Globus pallidus (tissue), 1 donor: ENCODE results near the gene DOLK.

Source experiments
- DNase-seq: peaks from one replicate; pipeline ENCODE4 v3.0.0-alpha.2; 2015; ENCODE audit warnings: low spot score

Gene DOLK

GRCh38 chr9:128933731-128934130 is 13.7 kb downstream of the DOLK start:
- no peak for DNase-seq

GRCh38 chr9:128929560-128929959 is 17.8 kb downstream of the DOLK start:
- no peak for DNase-seq

GRCh38 chr9:128928624-128929023 is 18.8 kb downstream of the DOLK start:
- no peak for DNase-seq

- DNase-seq = no peak
Measured at GRCh38 chr9:128927731-128928411, 19.5 kb downstream of the DOLK start.

GRCh38 chr9:128923493-128923883 is 23.9 kb downstream of the DOLK start:
- DNase-seq = no peak

- DNase-seq = no peak
Measured at GRCh38 chr9:128921881-128922763, 25.3 kb downstream of the DOLK start.

GRCh38 chr9:128920381-128921058 is 26.9 kb downstream of the DOLK start, which contains the start of gene PHYHD1:
PHYHD1 (plus strand) TSS chr9:128920982; CDS start chr9:128922324, 1,342 bp downstream.
- DNase-seq = peak; percentile 80

- no peak for DNase-seq
Measured at GRCh38 chr9:128919402-128920089, 27.9 kb downstream of the DOLK start.

GRCh38 chr9:128918921-128919320 is 28.5 kb downstream of the DOLK start:
- no peak for DNase-seq

GRCh38 chr9:128917151-128917849 is 30.1 kb downstream of the DOLK start:
- DNase-seq = peak; percentile 73

- DNase-seq = no peak
Measured at GRCh38 chr9:128916745-128917144, 30.7 kb downstream of the DOLK start.

- no peak for DNase-seq
Measured at GRCh38 chr9:128916204-128916603, 31.2 kb downstream of the DOLK start.

GRCh38 chr9:128913995-128914772 is 33.2 kb downstream of the DOLK start:
- DNase-seq = no peak

GRCh38 chr9:128913048-128913900 is 34.1 kb downstream of the DOLK start:
- no peak for DNase-seq

GRCh38 chr9:128912270-128912853 is 35.0 kb downstream of the DOLK start:
- no peak for DNase-seq

GRCh38 chr9:128911529-128912035 is 35.8 kb downstream of the DOLK start:
- DNase-seq = no peak

- DNase-seq = no peak
Measured at GRCh38 chr9:128910906-128911305, 36.5 kb downstream of the DOLK start.

- no peak for DNase-seq
Measured at GRCh38 chr9:128909859-128910258, 37.5 kb downstream of the DOLK start.

- DNase-seq = no peak
Measured at GRCh38 chr9:128908372-128908771, 39.0 kb downstream of the DOLK start.
